Endothelial cell (in vitro differentiated cells): ENCODE data around the gene SIGLEC10. TPM values are rescaled to one million over a fixed set of nuclear protein-coding genes. Genes with fewer than 3 reads are reported as not detected.

ENCODE experiments used
- DNase-seq: peaks from one replicate; pipeline ENCODE4 v3.0.0; 2021; ENCODE audit warnings: low spot score
- H3K27ac Mint-ChIP-seq: one replicate; pipeline ENCODE4 v1.8.0; 2021; ENCODE audit warnings: mixed read lengths, inconsistent platforms; ENCODE audit not compliant: unreplicated experiment
- H3K27me3 Mint-ChIP-seq: one replicate; pipeline ENCODE4 v1.8.0; 2021; ENCODE audit warnings: mild to moderate bottlenecking, moderate library complexity, mixed read lengths, inconsistent platforms; ENCODE audit not compliant: unreplicated experiment
- H3K36me3 Mint-ChIP-seq: one replicate; pipeline ENCODE4 v1.8.0; 2021; ENCODE audit warnings: mild to moderate bottlenecking, low read depth, mixed read lengths, inconsistent platforms; ENCODE audit not compliant: unreplicated experiment
- H3K4me1 Mint-ChIP-seq: one replicate; pipeline ENCODE4 v1.8.0; 2021; ENCODE audit warnings: mild to moderate bottlenecking, mixed read lengths, inconsistent platforms; ENCODE audit not compliant: unreplicated experiment
- H3K4me3 Mint-ChIP-seq: one replicate; pipeline ENCODE4 v1.8.0; 2021; ENCODE audit warnings: mild to moderate bottlenecking, mixed read lengths, inconsistent platforms; ENCODE audit not compliant: unreplicated experiment
- H3K9me3 Mint-ChIP-seq: one replicate; pipeline ENCODE4 v1.8.0; 2021; ENCODE audit warnings: mixed read lengths, inconsistent platforms; ENCODE audit not compliant: unreplicated experiment
- CTCF ChIP-seq: fragments of 200-600 bp; sonication (generic); IDR thresholded peaks from one replicate; pipeline ENCODE4 v1.5.0; 2021; ENCODE audit warnings: antibody characterized with exemption; ENCODE audit not compliant: unreplicated experiment
- total RNA-seq: library from RNA; stranded (reverse); fragmentation: NEBNext Ultra II Directional; extraction: Animal tissue kit (Norgen Biotek cat#: 25700); gene quantifications from one replicate; pipeline ENCODE4 v1.2.1, GENCODE V29; 2021; ENCODE audit not compliant: unreplicated experiment

The SIGLEC10 gene
- total RNA-seq, 1 donor from 2014 or later, result not detected

GRCh38 chr19:51372649-51373504, 44.6 kb downstream of the SIGLEC10 start, which contains the start of gene NKG7:
Gene NKG7 (minus strand): TSS chr19:51372654. CDS start chr19:51372535, 119 bp downstream.
- H3K9me3 Mint-ChIP-seq, result no peaks in the 10 kb centered on the region
- H3K27me3 Mint-ChIP-seq, result peaks cover 7% of the 10 kb centered on the region
- TF ChIP-seq CTCF, result no peak
- peaks cover 6% of the 10 kb centered on the region for H3K36me3 Mint-ChIP-seq
- H3K4me3 Mint-ChIP-seq, result no peak within 1 kb of the TSS
- no peak within 1 kb of the TSS for H3K27ac Mint-ChIP-seq
- no peak for DNase-seq
- peaks cover 9% of the 10 kb centered on the region for H3K4me1 Mint-ChIP-seq

GRCh38 chr19:51372021-51372648, 45.3 kb downstream of the SIGLEC10 start:
- no peak for DNase-seq
- Mint-ChIP-seq H3K27ac (no peak overlapping the region), H3K4me3 (no peak overlapping the region), H3K27me3 (peaks cover 7% of the 10 kb centered on the region), H3K36me3 (peaks cover 6% of the 10 kb centered on the region), H3K4me1 (peaks cover 9% of the 10 kb centered on the region), H3K9me3 (no peaks in the 10 kb centered on the region)
- TF ChIP-seq CTCF, result no peak

GRCh38 chr19:51371186-51371690, 46.2 kb downstream of the SIGLEC10 start:
- peaks cover 6% of the 10 kb centered on the region for H3K36me3 Mint-ChIP-seq
- peaks cover 13% of the 10 kb centered on the region for H3K4me1 Mint-ChIP-seq
- DNase-seq, result no peak
- peaks cover 12% of the 10 kb centered on the region for H3K27me3 Mint-ChIP-seq
- H3K4me3 Mint-ChIP-seq, result no peak overlapping the region
- H3K9me3 Mint-ChIP-seq, result no peaks in the 10 kb centered on the region
- no peak for TF ChIP-seq CTCF
- no peak overlapping the region for H3K27ac Mint-ChIP-seq

GRCh38 chr19:51370230-51370629, 47.2 kb downstream of the SIGLEC10 start:
- H3K9me3 Mint-ChIP-seq, result no peaks in the 10 kb centered on the region
- DNase-seq, result no peak
- H3K36me3 Mint-ChIP-seq, result peaks cover 10% of the 10 kb centered on the region
- H3K4me3 Mint-ChIP-seq, result peak overlapping the region; percentile 59
- H3K27ac Mint-ChIP-seq, result no peak overlapping the region
- TF ChIP-seq CTCF, result no peak
- peaks cover 17% of the 10 kb centered on the region for H3K27me3 Mint-ChIP-seq
- peaks cover 18% of the 10 kb centered on the region for H3K4me1 Mint-ChIP-seq
